WTC11 (cell line): ENCODE results near the gene ATG13. TPM values are rescaled to one million over a fixed set of nuclear protein-coding genes. Genes with fewer than 3 reads are reported as not detected.
A peak's percentile ranks its signal among the peaks of the same experiment; 100 is the strongest.

Experiments used
- CREM ChIP-seq: sonication (generic); formaldehyde crosslinking; IDR thresholded peaks from 2 replicates; pipeline ENCODE4 v1.8.1; 2022; ENCODE audit warnings: mild to moderate bottlenecking, missing genetic modification reagents, moderate library complexity
- ESRRA ChIP-seq: sonication (generic); formaldehyde crosslinking; IDR thresholded peaks from 2 replicates; pipeline ENCODE4 v1.8.1; 2022; ENCODE audit warnings: mild to moderate bottlenecking, missing genetic modification reagents, borderline replicate concordance
- GTF2I ChIP-seq: fragments of 250-450 bp; sonication (Bioruptor Pico); conservative IDR thresholded peaks from 2 replicates; pipeline ENCODE4 v1.4.0; 2021; ENCODE audit warnings: mild to moderate bottlenecking
- HMGA2 ChIP-seq: fragments of 250-450 bp; sonication (Bioruptor Pico); IDR thresholded peaks from 2 replicates; pipeline ENCODE4 v1.4.0; 2021; ENCODE audit warnings: mild to moderate bottlenecking, moderate library complexity
- KAT7 ChIP-seq: sonication (generic); formaldehyde crosslinking; IDR thresholded peaks from 2 replicates; pipeline ENCODE4 v1.8.1; 2023; ENCODE audit warnings: missing genetic modification reagents, mild to moderate bottlenecking, borderline replicate concordance
- NFATC4 ChIP-seq: fragments of 250-450 bp; sonication (Bioruptor Pico); IDR thresholded peaks from 2 replicates; pipeline ENCODE4 v1.9.0; 2021; ENCODE audit warnings: mild to moderate bottlenecking
- NFE2L1 ChIP-seq: sonication (generic); formaldehyde crosslinking; IDR thresholded peaks from 2 replicates; pipeline ENCODE4 v1.8.1; 2023; ENCODE audit warnings: missing genetic modification reagents
- NR1H2 ChIP-seq: sonication (generic); formaldehyde crosslinking; IDR thresholded peaks from 2 replicates; pipeline ENCODE4 v1.9.0; 2021; ENCODE audit warnings: mild to moderate bottlenecking, moderate library complexity, missing genetic modification reagents
- NR2C2 ChIP-seq: sonication (generic); formaldehyde crosslinking; IDR thresholded peaks from 2 replicates; pipeline ENCODE4 v1.8.0; 2022; ENCODE audit warnings: mild to moderate bottlenecking, missing genetic modification reagents
- NR3C1 ChIP-seq: sonication (generic); formaldehyde crosslinking; conservative IDR thresholded peaks from 2 replicates; pipeline ENCODE4 v1.8.1; 2023; ENCODE audit warnings: low read depth, mild to moderate bottlenecking, missing genetic modification reagents
- OVOL2 ChIP-seq: fragments of 250-450 bp; sonication (Bioruptor Pico); IDR thresholded peaks from 2 replicates; pipeline ENCODE4 v1.9.0; 2021; ENCODE audit warnings: mild to moderate bottlenecking, borderline replicate concordance
- RELA ChIP-seq: sonication (generic); formaldehyde crosslinking; IDR thresholded peaks from 2 replicates; pipeline ENCODE4 v1.8.1; 2022; ENCODE audit warnings: missing genetic modification reagents, mild to moderate bottlenecking, borderline replicate concordance
- RORB ChIP-seq: fragments of 250-450 bp; sonication (Bioruptor Pico); IDR thresholded peaks from 2 replicates; pipeline ENCODE4 v1.9.0; 2021; ENCODE audit warnings: mild to moderate bottlenecking
- TEAD4 ChIP-seq: sonication (generic); formaldehyde crosslinking; IDR thresholded peaks from 2 replicates; pipeline ENCODE4 v1.8.0; 2022; ENCODE audit warnings: mild to moderate bottlenecking, missing genetic modification reagents
- TP53 ChIP-seq: sonication (generic); formaldehyde crosslinking; IDR thresholded peaks from 2 replicates; pipeline ENCODE4 v1.8.1; 2023; ENCODE audit warnings: mild to moderate bottlenecking, missing genetic modification reagents
- ZNF138 ChIP-seq: sonication (generic); formaldehyde crosslinking; conservative IDR thresholded peaks from 2 replicates; pipeline ENCODE4 v1.8.1; 2022; ENCODE audit warnings: mild to moderate bottlenecking, moderate library complexity, missing genetic modification reagents
- total RNA-seq: library from RNA; stranded (reverse); gene quantifications from 3 replicates; pipeline ENCODE4 v1.2.3, GENCODE V29; 2021
- TF ChIP-seq, protein P1 (sequence below): fragments of 200-600 bp; IDR thresholded peaks from 2 replicates; pipeline ENCODE4 v1.8.0; 2022; ENCODE audit warnings: antibody characterized with exemption
- TF ChIP-seq, protein P2 (sequence below): sonication (generic); formaldehyde crosslinking; IDR thresholded peaks from 2 replicates; pipeline ENCODE4 v1.8.0; 2023; ENCODE audit warnings: missing genetic modification reagents
- TF ChIP-seq, protein P3 (sequence below): fragments of 250-450 bp; sonication (Bioruptor Pico); IDR thresholded peaks from 2 replicates; pipeline ENCODE4 v1.9.0; 2021; ENCODE audit warnings: mild to moderate bottlenecking
- TF ChIP-seq, protein P4 (sequence below): sonication (generic); formaldehyde crosslinking; IDR thresholded peaks from 2 replicates; pipeline ENCODE4 v1.8.1; 2023; ENCODE audit warnings: mild to moderate bottlenecking, missing genetic modification reagents
- TF ChIP-seq, protein P5 (sequence below): sonication (generic); formaldehyde crosslinking; IDR thresholded peaks from 2 replicates; pipeline ENCODE4 v1.8.1; 2022; ENCODE audit warnings: mild to moderate bottlenecking, moderate library complexity, missing genetic modification reagents
- TF ChIP-seq, protein P6 (sequence below): sonication (generic); formaldehyde crosslinking; IDR thresholded peaks from 2 replicates; pipeline ENCODE4 v1.8.1; 2023; ENCODE audit warnings: mild to moderate bottlenecking, moderate library complexity, missing genetic modification reagents
- TF ChIP-seq, protein P7 (sequence below): sonication (generic); formaldehyde crosslinking; IDR thresholded peaks from 2 replicates; pipeline ENCODE4 v1.8.0; 2023; ENCODE audit warnings: missing genetic modification reagents, mild to moderate bottlenecking, borderline replicate concordance
- TF ChIP-seq, protein P8 (sequence below): sonication (generic); formaldehyde crosslinking; IDR thresholded peaks from 2 replicates; pipeline ENCODE4 v1.8.0; 2022; ENCODE audit warnings: mild to moderate bottlenecking, missing genetic modification reagents
- TF ChIP-seq, protein P9 (sequence below): sonication (generic); formaldehyde crosslinking; IDR thresholded peaks from 2 replicates; pipeline ENCODE4 v1.8.1; 2022; ENCODE audit warnings: mild to moderate bottlenecking, missing genetic modification reagents, moderate library complexity, borderline replicate concordance

ATG13 gene
- total RNA-seq, 1 experiment from 2014 or later, result 85.4 TPM

DNA sequence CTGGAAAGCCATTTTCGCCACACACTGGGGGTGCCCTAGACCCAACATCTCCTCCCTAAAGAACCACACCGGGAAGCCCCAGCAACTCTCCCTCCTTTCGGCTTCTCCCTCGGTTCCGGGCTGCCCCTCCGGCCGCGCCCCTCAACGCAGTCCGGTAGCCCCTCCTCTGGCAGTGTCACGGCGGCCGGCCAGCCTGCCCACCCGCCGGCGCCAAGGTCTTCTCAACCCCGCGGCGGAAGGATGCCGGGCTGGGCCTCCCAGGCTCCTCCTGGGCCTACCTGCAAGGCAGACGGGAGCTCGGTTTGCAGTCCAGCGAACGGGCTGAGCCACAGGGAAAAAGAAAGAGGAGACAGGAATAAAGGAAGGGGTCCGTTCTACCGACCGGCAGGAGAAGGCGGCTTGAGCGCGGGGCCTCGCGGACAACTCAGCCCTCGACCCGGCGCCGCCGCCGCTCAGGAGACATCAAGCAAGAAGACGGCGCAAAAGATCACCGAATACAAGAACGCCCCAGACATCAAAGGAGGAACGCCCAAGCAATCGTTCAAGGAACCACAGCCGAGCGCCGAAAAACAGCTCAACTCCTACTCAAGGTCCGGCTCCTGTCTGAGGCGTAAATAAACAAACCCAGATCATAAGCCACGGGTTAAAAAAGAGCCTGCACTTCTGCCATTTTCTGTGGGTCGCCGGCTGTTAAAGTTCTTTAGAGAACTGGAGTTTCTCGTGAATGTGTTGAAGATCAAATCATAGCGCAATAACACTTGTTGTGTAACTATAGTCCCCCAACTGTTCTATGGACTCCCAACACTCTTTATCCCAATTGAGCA is 23.6 kb upstream of the ATG13 start, which contains the start of gene AMBRA1 (continued):
- TF ChIP-seq RORB (CRISPR knock-in tag) (no peak), NR3C1 (CRISPR knock-in tag) (no peak), NR1H2 (no peak), ESRRA (CRISPR knock-in tag) (no peak), CREM (CRISPR knock-in tag) (no peak; the same call in 1 of the 2 replicates), TEAD4 (CRISPR knock-in tag) (0 out of 2 replicates have a peak, but pooled peaks have one; percentile 15), NFE2L1 (CRISPR knock-in tag) (no peak), KAT7 (no peak; the same call in 1 of the 2 replicates), RELA (CRISPR knock-in tag) (no peak), GTF2I (CRISPR knock-in tag) (no peak), NR2C2 (CRISPR knock-in tag) (no peak), TP53 (CRISPR knock-in tag) (no peak), OVOL2 (CRISPR knock-in tag) (no peak), ZNF138 (no peak), HMGA2 (no peak), NFATC4 (no peak)
- TF ChIP-seq, protein P1, sequence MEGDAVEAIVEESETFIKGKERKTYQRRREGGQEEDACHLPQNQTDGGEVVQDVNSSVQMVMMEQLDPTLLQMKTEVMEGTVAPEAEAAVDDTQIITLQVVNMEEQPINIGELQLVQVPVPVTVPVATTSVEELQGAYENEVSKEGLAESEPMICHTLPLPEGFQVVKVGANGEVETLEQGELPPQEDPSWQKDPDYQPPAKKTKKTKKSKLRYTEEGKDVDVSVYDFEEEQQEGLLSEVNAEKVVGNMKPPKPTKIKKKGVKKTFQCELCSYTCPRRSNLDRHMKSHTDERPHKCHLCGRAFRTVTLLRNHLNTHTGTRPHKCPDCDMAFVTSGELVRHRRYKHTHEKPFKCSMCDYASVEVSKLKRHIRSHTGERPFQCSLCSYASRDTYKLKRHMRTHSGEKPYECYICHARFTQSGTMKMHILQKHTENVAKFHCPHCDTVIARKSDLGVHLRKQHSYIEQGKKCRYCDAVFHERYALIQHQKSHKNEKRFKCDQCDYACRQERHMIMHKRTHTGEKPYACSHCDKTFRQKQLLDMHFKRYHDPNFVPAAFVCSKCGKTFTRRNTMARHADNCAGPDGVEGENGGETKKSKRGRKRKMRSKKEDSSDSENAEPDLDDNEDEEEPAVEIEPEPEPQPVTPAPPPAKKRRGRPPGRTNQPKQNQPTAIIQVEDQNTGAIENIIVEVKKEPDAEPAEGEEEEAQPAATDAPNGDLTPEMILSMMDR, result no peak
- TF ChIP-seq, protein P2, sequence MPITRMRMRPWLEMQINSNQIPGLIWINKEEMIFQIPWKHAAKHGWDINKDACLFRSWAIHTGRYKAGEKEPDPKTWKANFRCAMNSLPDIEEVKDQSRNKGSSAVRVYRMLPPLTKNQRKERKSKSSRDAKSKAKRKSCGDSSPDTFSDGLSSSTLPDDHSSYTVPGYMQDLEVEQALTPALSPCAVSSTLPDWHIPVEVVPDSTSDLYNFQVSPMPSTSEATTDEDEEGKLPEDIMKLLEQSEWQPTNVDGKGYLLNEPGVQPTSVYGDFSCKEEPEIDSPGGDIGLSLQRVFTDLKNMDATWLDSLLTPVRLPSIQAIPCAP (CRISPR knock-in tag), result no peak
- TF ChIP-seq, protein P3, sequence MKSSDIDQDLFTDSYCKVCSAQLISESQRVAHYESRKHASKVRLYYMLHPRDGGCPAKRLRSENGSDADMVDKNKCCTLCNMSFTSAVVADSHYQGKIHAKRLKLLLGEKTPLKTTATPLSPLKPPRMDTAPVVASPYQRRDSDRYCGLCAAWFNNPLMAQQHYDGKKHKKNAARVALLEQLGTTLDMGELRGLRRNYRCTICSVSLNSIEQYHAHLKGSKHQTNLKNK, result no peak
- TF ChIP-seq, protein P4, sequence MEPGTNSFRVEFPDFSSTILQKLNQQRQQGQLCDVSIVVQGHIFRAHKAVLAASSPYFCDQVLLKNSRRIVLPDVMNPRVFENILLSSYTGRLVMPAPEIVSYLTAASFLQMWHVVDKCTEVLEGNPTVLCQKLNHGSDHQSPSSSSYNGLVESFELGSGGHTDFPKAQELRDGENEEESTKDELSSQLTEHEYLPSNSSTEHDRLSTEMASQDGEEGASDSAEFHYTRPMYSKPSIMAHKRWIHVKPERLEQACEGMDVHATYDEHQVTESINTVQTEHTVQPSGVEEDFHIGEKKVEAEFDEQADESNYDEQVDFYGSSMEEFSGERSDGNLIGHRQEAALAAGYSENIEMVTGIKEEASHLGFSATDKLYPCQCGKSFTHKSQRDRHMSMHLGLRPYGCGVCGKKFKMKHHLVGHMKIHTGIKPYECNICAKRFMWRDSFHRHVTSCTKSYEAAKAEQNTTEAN (CRISPR knock-in tag), result peak; percentile 59; the same call in 1 of the 2 replicates
- TF ChIP-seq, protein P5, sequence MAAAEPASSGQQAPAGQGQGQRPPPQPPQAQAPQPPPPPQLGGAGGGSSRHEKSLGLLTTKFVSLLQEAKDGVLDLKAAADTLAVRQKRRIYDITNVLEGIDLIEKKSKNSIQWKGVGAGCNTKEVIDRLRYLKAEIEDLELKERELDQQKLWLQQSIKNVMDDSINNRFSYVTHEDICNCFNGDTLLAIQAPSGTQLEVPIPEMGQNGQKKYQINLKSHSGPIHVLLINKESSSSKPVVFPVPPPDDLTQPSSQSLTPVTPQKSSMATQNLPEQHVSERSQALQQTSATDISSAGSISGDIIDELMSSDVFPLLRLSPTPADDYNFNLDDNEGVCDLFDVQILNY, result no peak
- TF ChIP-seq, protein P6, sequence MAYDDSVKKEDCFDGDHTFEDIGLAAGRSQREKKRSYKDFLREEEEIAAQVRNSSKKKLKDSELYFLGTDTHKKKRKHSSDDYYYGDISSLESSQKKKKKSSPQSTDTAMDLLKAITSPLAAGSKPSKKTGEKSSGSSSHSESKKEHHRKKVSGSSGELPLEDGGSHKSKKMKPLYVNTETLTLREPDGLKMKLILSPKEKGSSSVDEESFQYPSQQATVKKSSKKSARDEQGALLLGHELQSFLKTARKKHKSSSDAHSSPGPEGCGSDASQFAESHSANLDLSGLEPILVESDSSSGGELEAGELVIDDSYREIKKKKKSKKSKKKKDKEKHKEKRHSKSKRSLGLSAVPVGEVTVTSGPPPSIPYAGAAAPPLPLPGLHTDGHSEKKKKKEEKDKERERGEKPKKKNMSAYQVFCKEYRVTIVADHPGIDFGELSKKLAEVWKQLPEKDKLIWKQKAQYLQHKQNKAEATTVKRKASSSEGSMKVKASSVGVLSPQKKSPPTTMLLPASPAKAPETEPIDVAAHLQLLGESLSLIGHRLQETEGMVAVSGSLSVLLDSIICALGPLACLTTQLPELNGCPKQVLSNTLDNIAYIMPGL (CRISPR knock-in tag), result no peak
- TF ChIP-seq, protein P7, sequence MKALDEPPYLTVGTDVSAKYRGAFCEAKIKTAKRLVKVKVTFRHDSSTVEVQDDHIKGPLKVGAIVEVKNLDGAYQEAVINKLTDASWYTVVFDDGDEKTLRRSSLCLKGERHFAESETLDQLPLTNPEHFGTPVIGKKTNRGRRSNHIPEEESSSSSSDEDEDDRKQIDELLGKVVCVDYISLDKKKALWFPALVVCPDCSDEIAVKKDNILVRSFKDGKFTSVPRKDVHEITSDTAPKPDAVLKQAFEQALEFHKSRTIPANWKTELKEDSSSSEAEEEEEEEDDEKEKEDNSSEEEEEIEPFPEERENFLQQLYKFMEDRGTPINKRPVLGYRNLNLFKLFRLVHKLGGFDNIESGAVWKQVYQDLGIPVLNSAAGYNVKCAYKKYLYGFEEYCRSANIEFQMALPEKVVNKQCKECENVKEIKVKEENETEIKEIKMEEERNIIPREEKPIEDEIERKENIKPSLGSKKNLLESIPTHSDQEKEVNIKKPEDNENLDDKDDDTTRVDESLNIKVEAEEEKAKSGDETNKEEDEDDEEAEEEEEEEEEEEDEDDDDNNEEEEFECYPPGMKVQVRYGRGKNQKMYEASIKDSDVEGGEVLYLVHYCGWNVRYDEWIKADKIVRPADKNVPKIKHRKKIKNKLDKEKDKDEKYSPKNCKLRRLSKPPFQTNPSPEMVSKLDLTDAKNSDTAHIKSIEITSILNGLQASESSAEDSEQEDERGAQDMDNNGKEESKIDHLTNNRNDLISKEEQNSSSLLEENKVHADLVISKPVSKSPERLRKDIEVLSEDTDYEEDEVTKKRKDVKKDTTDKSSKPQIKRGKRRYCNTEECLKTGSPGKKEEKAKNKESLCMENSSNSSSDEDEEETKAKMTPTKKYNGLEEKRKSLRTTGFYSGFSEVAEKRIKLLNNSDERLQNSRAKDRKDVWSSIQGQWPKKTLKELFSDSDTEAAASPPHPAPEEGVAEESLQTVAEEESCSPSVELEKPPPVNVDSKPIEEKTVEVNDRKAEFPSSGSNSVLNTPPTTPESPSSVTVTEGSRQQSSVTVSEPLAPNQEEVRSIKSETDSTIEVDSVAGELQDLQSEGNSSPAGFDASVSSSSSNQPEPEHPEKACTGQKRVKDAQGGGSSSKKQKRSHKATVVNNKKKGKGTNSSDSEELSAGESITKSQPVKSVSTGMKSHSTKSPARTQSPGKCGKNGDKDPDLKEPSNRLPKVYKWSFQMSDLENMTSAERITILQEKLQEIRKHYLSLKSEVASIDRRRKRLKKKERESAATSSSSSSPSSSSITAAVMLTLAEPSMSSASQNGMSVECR (CRISPR knock-in tag), result peak; percentile 82
- TF ChIP-seq, protein P8, sequence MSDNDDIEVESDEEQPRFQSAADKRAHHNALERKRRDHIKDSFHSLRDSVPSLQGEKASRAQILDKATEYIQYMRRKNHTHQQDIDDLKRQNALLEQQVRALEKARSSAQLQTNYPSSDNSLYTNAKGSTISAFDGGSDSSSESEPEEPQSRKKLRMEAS (CRISPR knock-in tag), result peak; percentile 54; the same call in 1 of the 2 replicates
- TF ChIP-seq, protein P9, sequence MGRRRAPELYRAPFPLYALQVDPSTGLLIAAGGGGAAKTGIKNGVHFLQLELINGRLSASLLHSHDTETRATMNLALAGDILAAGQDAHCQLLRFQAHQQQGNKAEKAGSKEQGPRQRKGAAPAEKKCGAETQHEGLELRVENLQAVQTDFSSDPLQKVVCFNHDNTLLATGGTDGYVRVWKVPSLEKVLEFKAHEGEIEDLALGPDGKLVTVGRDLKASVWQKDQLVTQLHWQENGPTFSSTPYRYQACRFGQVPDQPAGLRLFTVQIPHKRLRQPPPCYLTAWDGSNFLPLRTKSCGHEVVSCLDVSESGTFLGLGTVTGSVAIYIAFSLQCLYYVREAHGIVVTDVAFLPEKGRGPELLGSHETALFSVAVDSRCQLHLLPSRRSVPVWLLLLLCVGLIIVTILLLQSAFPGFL, result no peak
